GM21786 (cell line): ENCODE measurements around the gene COL8A2.
"Not testable (repeated sequence)": the region's sequence is repeated elsewhere in the genome, so short reads cannot be mapped to it uniquely, and the experiment has no call there.

ENCODE experiments used
- ATAC-seq: cut with Tn5 transposase; IDR thresholded peaks from one replicate; pipeline ENCODE4 v1.9.1; 2021; ENCODE audit not compliant: unreplicated experiment

Gene COL8A2

GRCh38 chr1:36125129-36125991 is at the start of gene COL8A2:
Gene COL8A2 (minus strand): TSS chr1:36125222. CDS start chr1:36100242, 24,980 bp downstream.
- no peak for ATAC-seq

GRCh38 chr1:36174713-36175112 is 49.7 kb upstream of the COL8A2 start:
- ATAC-seq, result no peak

GRCh38 chr1:36172983-36173382 is 48.0 kb upstream of the COL8A2 start:
- no peak for ATAC-seq

GRCh38 chr1:36172017-36172747 is 47.2 kb upstream of the COL8A2 start:
- no peak for ATAC-seq

DNA sequence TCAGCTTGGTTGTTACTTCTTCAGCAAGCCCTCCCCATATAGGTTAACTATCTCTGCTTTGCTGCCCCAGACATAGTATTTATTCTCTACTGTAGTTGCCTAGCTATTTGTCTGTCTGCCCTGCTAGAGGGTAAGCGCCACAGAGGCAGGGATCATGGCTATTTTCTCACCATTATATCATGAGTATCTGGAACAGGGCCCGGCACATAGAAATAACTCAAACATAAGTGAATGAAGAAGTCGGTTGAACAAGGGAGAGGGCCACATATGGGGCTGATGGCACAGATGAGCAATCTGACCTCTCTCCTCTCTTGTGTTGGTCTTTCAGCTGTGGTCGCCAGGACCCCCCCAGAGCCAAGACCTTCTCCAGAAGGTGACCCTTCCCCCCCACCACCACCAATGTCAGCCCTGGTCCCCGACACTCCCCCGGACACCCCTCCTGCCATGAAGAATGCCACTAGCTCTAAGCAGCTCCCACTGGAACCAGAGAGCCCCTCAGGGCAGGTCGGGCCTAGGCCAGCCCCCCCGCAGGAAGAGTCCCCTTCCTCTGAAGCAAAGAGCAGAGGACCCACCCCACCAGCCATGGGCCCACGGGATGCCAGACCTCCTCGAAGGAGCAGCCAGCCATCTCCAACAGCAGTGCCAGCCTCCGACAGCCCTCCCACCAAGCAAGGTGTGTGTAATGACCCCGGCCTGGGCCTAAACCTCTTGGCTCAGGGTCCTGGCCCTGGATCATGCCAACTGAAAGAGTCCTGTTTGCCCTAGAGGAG is 45.8 kb upstream of the COL8A2 start:
- ATAC-seq, result no peak

- no peak for ATAC-seq
Observed at GRCh38 chr1:36168514-36168913, 43.5 kb upstream of the COL8A2 start.

DNA sequence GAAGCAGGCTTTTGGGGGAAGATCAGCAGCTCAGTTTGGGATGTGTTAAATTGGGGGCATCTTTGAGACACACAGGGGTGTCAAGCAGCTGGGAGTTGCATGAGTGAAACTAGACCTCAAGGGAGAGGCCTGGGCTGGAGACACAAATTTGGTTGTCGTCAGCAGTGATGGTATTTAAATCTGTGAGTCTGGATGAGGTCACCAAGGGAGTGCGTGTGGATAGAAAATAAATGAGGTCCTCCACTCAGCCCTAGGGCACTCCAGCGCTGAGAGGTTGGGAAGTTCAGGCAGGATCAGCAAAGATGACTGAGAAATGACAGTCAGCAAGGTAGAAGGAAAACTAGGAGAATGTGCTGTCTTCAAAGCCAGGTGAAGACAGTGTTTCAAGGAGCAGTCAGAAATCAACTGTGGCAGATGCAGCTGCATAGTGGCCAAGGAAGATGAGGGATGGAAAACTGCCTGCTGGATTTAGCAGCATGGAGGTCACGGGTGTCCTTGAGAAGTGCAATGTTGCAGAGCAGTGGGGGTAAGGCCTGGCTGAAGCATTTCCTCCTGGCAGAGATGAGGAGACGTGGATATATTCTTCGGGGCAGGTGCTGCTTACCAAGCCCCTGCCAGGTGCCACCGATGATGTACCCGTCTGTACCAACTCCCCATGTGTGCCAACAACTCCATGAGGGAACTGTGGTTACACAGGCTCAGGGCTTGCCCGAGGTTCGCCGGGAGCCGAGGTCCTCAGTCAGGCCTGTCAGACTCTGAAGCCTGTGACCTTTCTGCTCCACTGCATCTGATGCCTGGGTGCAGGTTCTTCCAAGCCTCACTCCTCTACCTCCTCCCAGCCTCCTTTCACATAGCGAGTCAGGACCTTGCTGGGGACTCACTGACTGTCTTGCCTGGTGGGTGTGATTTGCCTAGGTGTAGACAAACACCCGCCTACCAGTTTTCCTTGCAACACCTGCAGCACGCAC is 42.2 kb upstream of the COL8A2 start:
- no peak for ATAC-seq

GRCh38 chr1:36166136-36166535 is 41.1 kb upstream of the COL8A2 start:
- no peak for ATAC-seq

GRCh38 chr1:36165145-36165544 is 40.1 kb upstream of the COL8A2 start:
- no peak for ATAC-seq

DNA sequence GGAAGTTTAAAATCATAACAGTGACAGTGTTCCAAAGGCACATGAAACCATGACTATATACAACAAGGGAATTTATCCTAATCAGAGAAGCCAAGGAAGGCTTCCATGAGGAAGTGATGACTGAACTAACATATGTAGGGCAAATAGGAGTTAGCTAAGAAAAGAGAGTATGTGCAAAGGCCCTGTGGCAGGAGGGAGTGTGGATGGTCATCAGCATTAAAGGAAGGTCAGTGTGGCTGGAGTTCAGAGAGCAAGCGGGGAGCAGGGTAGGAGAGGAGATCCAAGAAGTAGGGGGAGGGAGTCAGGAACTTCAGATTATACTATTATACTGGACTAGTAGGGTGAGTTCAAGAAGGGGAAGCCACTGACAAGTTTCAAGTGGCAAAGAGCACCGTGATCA is 39.3 kb upstream of the COL8A2 start:
- ATAC-seq, result no peak

DNA sequence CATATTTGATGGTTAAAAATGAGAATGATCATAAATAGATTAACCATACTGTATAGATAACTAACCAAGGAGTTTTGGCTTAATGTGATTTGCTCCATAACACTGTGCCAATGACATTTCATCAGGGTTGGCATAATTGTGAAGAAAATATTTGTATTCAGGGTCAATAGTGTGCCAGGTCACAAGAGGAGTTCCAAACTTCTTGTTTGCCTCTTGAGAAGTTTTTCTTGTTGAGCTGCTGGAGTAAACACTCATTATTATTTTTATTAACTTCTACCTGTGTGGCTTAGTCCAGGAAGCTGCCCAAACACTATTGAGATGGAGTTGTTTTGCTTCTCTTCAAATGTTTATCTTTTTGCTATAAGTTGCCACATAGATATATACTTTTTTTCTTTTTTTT is 38.4 kb upstream of the COL8A2 start:
- ATAC-seq, result no peak

DNA sequence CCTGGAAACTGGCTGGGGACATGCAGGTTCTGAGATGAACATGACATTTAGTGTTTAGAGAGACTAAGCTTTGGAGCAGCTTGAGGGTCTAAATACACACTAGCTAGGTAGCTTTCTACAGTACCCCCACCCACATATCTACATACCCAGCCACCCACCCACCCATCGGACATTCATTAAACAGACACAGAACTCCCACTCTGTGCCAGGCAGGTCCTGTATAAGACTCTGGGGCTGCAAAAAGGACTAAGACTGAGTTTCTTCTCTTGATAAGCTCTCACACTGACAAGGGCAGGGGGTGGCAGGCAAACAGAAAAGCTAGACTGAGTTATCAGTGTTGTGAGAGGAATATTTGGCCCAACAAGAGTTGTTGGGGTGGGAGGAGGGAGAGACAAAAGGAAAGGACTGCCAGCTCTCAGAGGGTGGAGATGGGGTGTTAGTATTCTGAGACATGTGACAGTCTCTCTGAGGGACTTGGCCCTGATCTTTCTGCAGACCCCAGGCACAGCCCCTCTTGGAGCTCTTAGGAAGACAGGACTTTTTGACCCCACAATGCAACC is 37.7 kb upstream of the COL8A2 start:
- no peak for ATAC-seq

DNA sequence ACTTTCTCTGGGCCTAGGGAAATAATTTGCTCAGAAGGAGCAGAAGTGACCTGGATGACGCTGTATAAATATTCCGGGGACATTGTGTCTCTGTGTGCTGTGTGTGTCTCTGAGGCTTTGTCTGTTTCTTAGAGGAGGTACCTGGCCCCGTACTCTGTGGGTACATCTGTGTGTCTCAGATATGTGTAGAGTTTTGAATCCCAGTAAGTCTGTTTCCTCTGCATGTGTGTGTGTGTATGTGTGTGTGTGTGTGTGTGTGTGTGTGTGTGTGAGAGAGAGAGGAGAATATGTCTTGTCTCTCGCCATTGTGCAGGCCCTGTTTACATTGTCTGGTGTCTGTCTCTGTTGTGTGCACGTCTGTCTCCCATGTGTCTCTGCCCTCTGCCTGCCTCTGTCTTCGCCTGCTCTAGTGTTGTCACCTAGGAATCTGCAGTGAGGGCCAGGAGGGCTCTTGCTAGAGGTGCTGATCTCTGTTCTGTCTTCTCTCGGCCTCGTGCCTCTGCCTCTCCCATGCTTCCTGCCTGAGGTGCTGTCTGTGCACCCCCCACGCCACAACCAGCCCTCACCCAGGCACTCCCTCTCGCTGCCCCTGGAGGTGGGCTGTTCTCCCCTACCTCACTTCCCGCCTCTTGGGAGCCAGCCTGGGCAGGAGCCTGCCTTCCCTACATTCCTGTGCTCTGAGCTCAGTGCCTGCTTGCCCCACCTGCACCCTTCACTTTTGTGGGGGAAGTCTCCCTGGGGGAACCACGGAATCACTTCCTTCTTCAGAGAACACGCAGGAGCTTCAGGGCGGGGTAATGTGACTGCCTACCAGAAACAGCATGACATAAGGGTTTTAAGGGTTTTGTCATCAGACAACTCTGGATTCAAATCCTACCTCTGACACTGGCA is 36.9 kb upstream of the COL8A2 start:
- peak; percentile 38 for ATAC-seq

- ATAC-seq, result no peak
Observed at GRCh38 chr1:36160949-36161485, 36.0 kb upstream of the COL8A2 start.

- no peak for ATAC-seq
Observed at GRCh38 chr1:36160388-36160948, 35.4 kb upstream of the COL8A2 start.

GRCh38 chr1:36159614-36160387 is 34.8 kb upstream of the COL8A2 start:
- no peak for ATAC-seq

- ATAC-seq, result not testable (repeated sequence)
Observed at GRCh38 chr1:36158827-36159252, 33.8 kb upstream of the COL8A2 start.
